ENCODE measurements around the gene ABCC5.

The ABCC5 gene

GRCh38 chr3:183924543-183924942 lies 93.1 kb downstream of the ABCC5 start:
- DNase-seq (ENCODE audit: low read depth), result no peak
- no peak for TF ChIP-seq CTCF (conservative IDR thresholded peaks at IDR 0.05; ENCODE audit: low read length)
- H3K4me3 ChIP-seq (ENCODE audit: low read length), result no peak overlapping the region

GRCh38 chr3:183922421-183922820 lies 95.3 kb downstream of the ABCC5 start:
- DNase-seq (ENCODE audit: low read depth), result no peak
- no peak overlapping the region for H3K4me3 ChIP-seq (ENCODE audit: low read length)
- TF ChIP-seq CTCF (conservative IDR thresholded peaks at IDR 0.05; ENCODE audit: low read length), result no peak

GRCh38 chr3:183921096-183921495 lies 96.6 kb downstream of the ABCC5 start:
- no peak for DNase-seq (ENCODE audit: low read depth)
- no peak overlapping the region for H3K4me3 ChIP-seq (ENCODE audit: low read length)
- no peak for TF ChIP-seq CTCF (conservative IDR thresholded peaks at IDR 0.05; ENCODE audit: low read length)

- no peak for TF ChIP-seq CTCF (conservative IDR thresholded peaks at IDR 0.05; ENCODE audit: low read length)
- DNase-seq (ENCODE audit: low read depth), result no peak
- no peak overlapping the region for H3K4me3 ChIP-seq (ENCODE audit: low read length)
Observed at GRCh38 chr3:183920416-183920815, 97.3 kb downstream of the ABCC5 start.

GRCh38 chr3:183918178-183918577 lies 99.5 kb downstream of the ABCC5 start:
- DNase-seq (ENCODE audit: low read depth), result no peak
- no peak overlapping the region for H3K4me3 ChIP-seq (ENCODE audit: low read length)
- TF ChIP-seq CTCF (conservative IDR thresholded peaks at IDR 0.05; ENCODE audit: low read length), result no peak

GRCh38 chr3:183917776-183918175 lies 99.9 kb downstream of the ABCC5 start:
- no peak for DNase-seq (ENCODE audit: low read depth)
- no peak overlapping the region for H3K4me3 ChIP-seq (ENCODE audit: low read length)
- TF ChIP-seq CTCF (conservative IDR thresholded peaks at IDR 0.05; ENCODE audit: low read length), result no peak

- H3K4me3 ChIP-seq (ENCODE audit: low read length), result no peak overlapping the region
- no peak for DNase-seq (ENCODE audit: low read depth)
- no peak for TF ChIP-seq CTCF (conservative IDR thresholded peaks at IDR 0.05; ENCODE audit: low read length)
Observed at GRCh38 chr3:183914856-183915255, 102.8 kb downstream of the ABCC5 start.

Measured in AG10803 (cell line).